SK-N-SH (cell line): Measurements from ENCODE around the gene NDRG2. TPM values are rescaled to one million over a fixed set of nuclear protein-coding genes. Genes with fewer than 3 reads are reported as not detected.
A peak's percentile ranks its signal among the peaks of the same experiment; 100 is the strongest.
"Not testable (repeated sequence)": the region's sequence is repeated elsewhere in the genome, so short reads cannot be mapped to it uniquely, and the experiment has no call there.

Experiments
- CTCF ChIA-PET: fragments of 300-600, 350-600 bp; formaldehyde crosslinking; extraction: SDS; loops from one replicate; lab custom pipeline; 2021; lab: Yijun Ruan, JAX
- POLR2A ChIA-PET: fragments of 350-600 bp; sonication (Branson Sonifier 250); formaldehyde crosslinking; extraction: SDS; loops from one replicate; lab custom pipeline; 2020; ENCODE audit warnings: antibody characterized with exemption, inconsistent platforms; lab: Yijun Ruan, JAX
- DNase-seq: peaks from one replicate; pipeline ENCODE4 v3.0.0; 2012
- H2AFZ ChIP-seq: fragments of 200-600 bp; sonication (generic); 2 replicates; pipeline ENCODE4 v1.8.1; 2016; ENCODE audit warnings: antibody characterized with exemption, mild to moderate bottlenecking, low read depth
- H3F3A ChIP-seq: fragments of 200-600 bp; sonication (generic); replicated peaks from 2 replicates; pipeline ENCODE3; 2016; ENCODE audit warnings: antibody characterized with exemption, mild to moderate bottlenecking; ENCODE audit not compliant: insufficient read depth
- H3K27ac ChIP-seq, 2 experiments: fragments of 200-500 bp in 1 of 2; fragments of 200-600 bp in 1 of 2; sonication (Bioruptor generic) in 1 of 2; sonication (generic), shearing (Covaris generic) in 1 of 2; 2 replicates each; pipeline versions ENCODE4 v1.5.1 to v1.6.1; 2014 to 2016; ENCODE audit warnings: low read depth in 2 of 2, inconsistent platforms in 1 of 2, low read length in 1 of 2, mild to moderate bottlenecking in 1 of 2, mixed read lengths in 1 of 2
- H3K27me3 ChIP-seq: fragments of 200-600 bp; sonication (generic), shearing (Covaris generic); 2 replicates; pipeline ENCODE4 v1.6.1; 2016; ENCODE audit warnings: mixed run types; ENCODE audit not compliant: insufficient read depth
- H3K36me3 ChIP-seq, 2 experiments: fragments of 200-500 bp in 1 of 2; fragments of 200-600 bp in 1 of 2; sonication (Bioruptor generic) in 1 of 2; sonication (generic) in 1 of 2; replicated peaks in 1 of 2; 2 replicates each; pipeline versions ENCODE3 to v1.5.1; 2014 to 2016; ENCODE audit warnings: low read length in 1 of 2, mild to moderate bottlenecking in 1 of 2; ENCODE audit not compliant: insufficient read depth in 2 of 2, control insufficient read depth in 1 of 2
- H3K4me1 ChIP-seq, 2 experiments: fragments of 200-500 bp in 1 of 2; fragments of 200-600 bp in 1 of 2; sonication (Bioruptor generic) in 1 of 2; sonication (generic), shearing (Covaris generic) in 1 of 2; 2 replicates each; pipeline versions ENCODE4 v1.5.1 to v1.6.1; 2014 to 2016; ENCODE audit warnings: low read depth in 1 of 2, low read length in 1 of 2, mixed run types in 1 of 2; ENCODE audit not compliant: insufficient read depth in 2 of 2, control insufficient read depth in 1 of 2
- H3K4me2 ChIP-seq: fragments of 200-600 bp; sonication (generic), shearing (Covaris generic); 2 replicates; pipeline ENCODE4 v1.6.1; 2017; ENCODE audit warnings: mixed run types
- H3K4me3 ChIP-seq, 2 experiments: fragments of 200-500 bp in 1 of 2; fragments of 200-600 bp in 1 of 2; sonication (Bioruptor generic) in 1 of 2; sonication (generic), shearing (Covaris generic) in 1 of 2; 2 replicates each; pipeline versions ENCODE4 v1.5.1 to v1.8.1; 2014 to 2016; ENCODE audit warnings: low read depth in 2 of 2, inconsistent platforms in 1 of 2, low read length in 1 of 2, mild to moderate bottlenecking in 1 of 2, mixed read lengths in 1 of 2, moderate library complexity in 1 of 2
- H3K79me2 ChIP-seq: fragments of 200-600 bp; sonication (generic); 2 replicates; pipeline ENCODE4 v1.8.1; 2017; ENCODE audit warnings: mild to moderate bottlenecking; ENCODE audit not compliant: insufficient read depth
- H3K9ac ChIP-seq: fragments of 200-600 bp; sonication (generic); 2 replicates; pipeline ENCODE4 v1.6.1; 2017; ENCODE audit warnings: mixed run types
- H3K9me2 ChIP-seq: fragments of 200-600 bp; sonication (generic); 2 replicates; pipeline ENCODE4 v1.6.1; 2017; ENCODE audit warnings: mixed run types
- H3K9me3 ChIP-seq: fragments of 200-600 bp; sonication (generic); 2 replicates; pipeline ENCODE4 v1.6.1; 2017; ENCODE audit warnings: mixed run types, mild to moderate bottlenecking, moderate library complexity
- H4K20me1 ChIP-seq: fragments of 200-600 bp; sonication (generic); 2 replicates; pipeline ENCODE4 v1.6.1; 2017; ENCODE audit warnings: mild to moderate bottlenecking, mixed run types; ENCODE audit not compliant: insufficient read depth
- FOSL2 ChIP-seq: IDR thresholded peaks from 2 replicates; pipeline ENCODE4 v1.4.0; 2012; ENCODE audit warnings: low read depth, mild to moderate bottlenecking, moderate library complexity, borderline replicate concordance
- FOXM1 ChIP-seq: IDR thresholded peaks from 2 replicates; pipeline ENCODE4 v1.4.0; 2012; ENCODE audit warnings: low read depth, mild to moderate bottlenecking
- JUND ChIP-seq: IDR thresholded peaks from 2 replicates; pipeline ENCODE4 v1.4.0; 2012
- NFIC ChIP-seq: IDR thresholded peaks from 2 replicates; pipeline ENCODE4 v1.4.0; 2012; ENCODE audit warnings: borderline replicate concordance
- TCF12 ChIP-seq: IDR thresholded peaks from 2 replicates; pipeline ENCODE4 v1.4.0; 2012
- TEAD4 ChIP-seq: IDR thresholded peaks from 2 replicates; pipeline ENCODE4 v1.4.0; 2012; ENCODE audit warnings: mild to moderate bottlenecking, borderline replicate concordance; ENCODE audit not compliant: insufficient read depth
- YY1 ChIP-seq: IDR thresholded peaks from 2 replicates; pipeline ENCODE4 v1.4.0; 2012; ENCODE audit warnings: low read depth, mild to moderate bottlenecking
- WGBS: methylation state at CpG from one replicate; pipeline ENCODE4 v1.1.6; 2017; ENCODE audit warnings: low lambda C conversion rate; 5-methylcytosine and 5-hydroxymethylcytosine counted together
- polyA plus RNA-seq, 3 experiments: library from polyadenylated mRNA; depleted of rRNA; stranded (reverse); fragments of >200 nt; gene quantifications; 2 replicates each; pipeline ENCODE4 v1.2.3, GENCODE V29; 2012
- TF ChIP-seq, protein P1 (sequence below): IDR thresholded peaks from 2 replicates; pipeline ENCODE4; 2012
- TF ChIP-seq, protein P2 (sequence below): IDR thresholded peaks from 2 replicates; pipeline ENCODE4 v1.4.0; 2012; ENCODE audit warnings: low read depth, borderline replicate concordance
- TF ChIP-seq, protein P3 (sequence below): IDR thresholded peaks from 2 replicates; pipeline ENCODE4 v1.4.0; 2012; ENCODE audit warnings: low read depth

The NDRG2 gene
- polyA plus RNA-seq, 1 of the 3 experiments (the other 2 are of a cell fraction): 15.8 TPM

DNA sequence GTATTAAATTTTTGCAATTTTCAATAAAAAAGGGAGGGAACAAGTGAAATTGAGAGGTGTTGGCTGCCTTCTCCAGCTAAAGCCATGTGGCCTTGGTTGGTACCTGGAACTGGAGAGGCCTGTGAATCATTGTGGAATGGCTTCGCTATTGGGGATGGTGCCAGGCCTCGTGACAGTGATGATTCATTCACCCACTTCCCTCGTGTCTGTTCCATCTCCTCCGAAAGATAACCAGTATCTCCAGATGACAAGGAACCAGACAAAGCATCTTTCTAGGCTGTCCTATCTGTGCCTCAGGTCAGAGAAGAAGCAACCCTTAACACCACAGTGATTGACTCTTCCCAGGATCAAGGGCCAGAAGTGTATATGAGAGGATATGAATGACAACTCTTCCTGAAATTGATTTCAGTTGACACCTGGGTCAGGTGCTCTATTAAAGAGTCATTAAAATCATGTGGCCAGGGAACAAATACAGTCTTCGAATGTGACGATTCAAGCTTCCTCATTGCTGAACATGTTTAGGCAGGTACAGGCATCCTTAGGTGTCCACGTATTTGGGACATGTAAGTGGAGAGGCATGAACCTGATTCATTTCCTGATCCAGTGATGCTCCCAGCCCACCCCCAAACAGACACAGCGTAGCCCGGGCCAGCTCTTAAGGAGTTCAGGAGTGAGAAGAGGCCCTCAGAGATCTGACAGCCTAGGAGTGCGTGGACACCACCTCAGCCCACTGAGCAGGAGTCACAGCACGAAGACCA lies 17.0 kb upstream of the NDRG2 start, which contains the start of gene RNASE7:
TSS of gene RNASE7 (plus strand) at position 687 of the 758 bp plus-strand sequence. CDS start 631 bp downstream, outside the sequence.
- DNase-seq: no peak
- ChIA-PET POLR2A (interaction anchor here (2.2 kb wide), 1 partner anchor 27 kb away, joined by 9 read pairs; no protein-coding TSS in a partner anchor), CTCF (interaction anchor here (3.2 to 7.0 kb wide), 3 partner anchors 24 to 62 kb away, joined by 22 to 248 read pairs (median 25); partner anchors contain the start of gene NDRG2)

DNA sequence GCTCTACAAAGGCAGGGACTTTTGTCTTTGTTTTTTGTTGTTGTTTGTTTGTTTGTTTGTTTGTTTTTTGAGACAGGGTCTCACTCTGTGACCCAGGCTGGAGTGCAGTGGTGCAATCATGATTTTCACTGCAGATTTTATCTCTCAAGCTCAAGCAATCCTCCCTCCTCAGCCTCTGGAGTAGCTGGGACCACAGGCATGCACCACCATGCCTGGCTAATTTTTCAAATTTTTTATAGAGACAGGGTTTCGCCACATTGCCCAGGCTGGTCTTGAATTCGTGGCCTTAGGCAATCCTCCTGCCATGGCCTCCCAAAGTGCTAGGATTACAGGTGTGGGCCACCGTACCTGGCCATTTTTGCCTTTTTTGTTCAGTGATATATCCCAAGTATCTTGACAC lies 16.1 kb upstream of the NDRG2 start:
- H3K27me3 ChIP-seq, H3K4me2 ChIP-seq, H3K4me3 ChIP-seq, H3K9me2 ChIP-seq, H3K36me3 ChIP-seq, H3K9ac ChIP-seq, H3K9me3 ChIP-seq, H3F3A ChIP-seq, H4K20me1 ChIP-seq, H3K79me2 ChIP-seq, DNase-seq, H3K27ac ChIP-seq, H2AFZ ChIP-seq: not testable (repeated sequence)
- 66% methylated on average over 3 of the region's 3 CpGs for WGBS
- POLR2A ChIA-PET: interaction anchor here (2.2 kb wide), 1 partner anchor 26 kb away, joined by 9 read pairs; no protein-coding TSS in a partner anchor
- H3K4me1 ChIP-seq: peaks cover 13 to 20% of the 10 kb centered on the region in 2 experiments; a peak in 3 of 4 replicates
- CTCF ChIA-PET: interaction anchor here (0.8 to 7.0 kb wide), 15 partner anchors 7 to 71 kb away, joined by 3 to 248 read pairs (median 8); partner anchors contain the start of genes NDRG2, SLC39A2 and TPPP2

More for the DNA sequence above, 17.0 kb upstream of the NDRG2 start, which contains the start of gene RNASE7:
- no peaks in the 10 kb centered on the region for H4K20me1 ChIP-seq
- no peaks in the 10 kb centered on the region for H3K79me2 ChIP-seq
- no peaks in the 10 kb centered on the region for H3K9me2 ChIP-seq
- no peak within 1 kb of the TSS for H3K4me2 ChIP-seq
- WGBS: 57% methylated on average over 10 of the region's 11 CpGs
- H2AFZ ChIP-seq: no peak within 1 kb of the TSS
- H3F3A ChIP-seq: no peaks in the 10 kb centered on the region
- no peak within 1 kb of the TSS for H3K27ac ChIP-seq
- no peak within 1 kb of the TSS for H3K4me3 ChIP-seq
- H3K4me1 ChIP-seq: peaks cover 13 to 20% of the 10 kb centered on the region in 2 experiments; a peak in 3 of 4 replicates
- H3K36me3 ChIP-seq: no peaks in the 10 kb centered on the region
- no peaks in the 10 kb centered on the region for H3K9me3 ChIP-seq
- H3K9ac ChIP-seq: no peak within 1 kb of the TSS
- no peaks in the 10 kb centered on the region for H3K27me3 ChIP-seq
- TF ChIP-seq YY1 (no peak), TCF12 (peak; percentile 57; the same call in 1 of the 2 replicates), FOXM1 (no peak), JUND (peak; percentile 71), NFIC (peak; percentile 57; the same call in 1 of the 2 replicates), TEAD4 (no peak), FOSL2 (peak; percentile 68; the same call in 1 of the 2 replicates)
- TF ChIP-seq, protein P1, sequence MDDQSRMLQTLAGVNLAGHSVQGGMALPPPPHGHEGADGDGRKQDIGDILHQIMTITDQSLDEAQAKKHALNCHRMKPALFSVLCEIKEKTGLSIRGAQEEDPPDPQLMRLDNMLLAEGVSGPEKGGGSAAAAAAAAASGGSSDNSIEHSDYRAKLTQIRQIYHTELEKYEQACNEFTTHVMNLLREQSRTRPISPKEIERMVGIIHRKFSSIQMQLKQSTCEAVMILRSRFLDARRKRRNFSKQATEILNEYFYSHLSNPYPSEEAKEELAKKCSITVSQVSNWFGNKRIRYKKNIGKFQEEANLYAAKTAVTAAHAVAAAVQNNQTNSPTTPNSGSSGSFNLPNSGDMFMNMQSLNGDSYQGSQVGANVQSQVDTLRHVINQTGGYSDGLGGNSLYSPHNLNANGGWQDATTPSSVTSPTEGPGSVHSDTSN: peak; percentile 50
- TF ChIP-seq, protein P2, sequence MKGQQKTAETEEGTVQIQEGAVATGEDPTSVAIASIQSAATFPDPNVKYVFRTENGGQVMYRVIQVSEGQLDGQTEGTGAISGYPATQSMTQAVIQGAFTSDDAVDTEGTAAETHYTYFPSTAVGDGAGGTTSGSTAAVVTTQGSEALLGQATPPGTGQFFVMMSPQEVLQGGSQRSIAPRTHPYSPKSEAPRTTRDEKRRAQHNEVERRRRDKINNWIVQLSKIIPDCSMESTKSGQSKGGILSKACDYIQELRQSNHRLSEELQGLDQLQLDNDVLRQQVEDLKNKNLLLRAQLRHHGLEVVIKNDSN: peak; percentile 40; the same call in 1 of the 2 replicates
- TF ChIP-seq, protein P3, sequence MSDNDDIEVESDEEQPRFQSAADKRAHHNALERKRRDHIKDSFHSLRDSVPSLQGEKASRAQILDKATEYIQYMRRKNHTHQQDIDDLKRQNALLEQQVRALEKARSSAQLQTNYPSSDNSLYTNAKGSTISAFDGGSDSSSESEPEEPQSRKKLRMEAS: peak; percentile 83
